ENCODE measurements around the gene CCDC196. TPM values are rescaled to one million over a fixed set of nuclear protein-coding genes. Genes with fewer than 3 reads are reported as not detected.

CCDC196 gene
- total RNA-seq, 1 experiment from 2014 or later, result not detected

DNA sequence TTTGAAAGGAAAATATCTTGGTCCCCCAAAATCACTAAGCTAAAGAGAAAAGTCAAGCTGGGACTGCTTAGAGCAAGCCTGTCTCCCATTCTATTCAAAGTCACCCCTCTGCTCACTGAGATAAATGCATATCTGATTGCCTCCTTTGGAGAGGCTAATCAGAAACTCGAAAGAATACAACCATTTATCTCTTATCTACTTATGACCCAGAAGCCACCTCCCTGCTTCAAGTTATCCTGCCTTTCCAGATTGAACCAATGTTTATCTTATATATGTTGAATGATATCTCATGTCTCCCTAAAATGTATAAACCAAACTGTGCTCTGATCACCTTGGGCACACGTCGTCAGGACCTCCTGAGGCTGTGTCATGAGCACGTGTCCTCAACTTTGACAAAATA lies 14.6 kb upstream of the CCDC196 start:
- H3K9me3 Mint-ChIP-seq, result peaks cover 79% of the 10 kb centered on the region
- TF ChIP-seq NFATC4 (CRISPR knock-in tag; IDR thresholded peaks at IDR 0.05) (no peak), NR3C1 (CRISPR knock-in tag; conservative IDR thresholded peaks at IDR 0.05; ENCODE audit: low read depth) (no peak), ZNF232 (CRISPR knock-in tag; IDR thresholded peaks at IDR 0.05) (no peak), FOXJ3 (CRISPR knock-in tag; IDR thresholded peaks at IDR 0.05; ENCODE audit: borderline replicate concordance) (no peak), GTF2I (CRISPR knock-in tag; conservative IDR thresholded peaks at IDR 0.05) (no peak), SP1 (CRISPR knock-in tag; conservative IDR thresholded peaks at IDR 0.05) (no peak), CREB1 (CRISPR knock-in tag; IDR thresholded peaks at IDR 0.05) (no peak), ATF1 (CRISPR knock-in tag; IDR thresholded peaks at IDR 0.05) (no peak), ZBTB21 (CRISPR knock-in tag; IDR thresholded peaks at IDR 0.05; ENCODE audit: borderline replicate concordance) (no peak), FOXP1 (CRISPR knock-in tag; IDR thresholded peaks at IDR 0.05; ENCODE audit: borderline replicate concordance) (no peak), NR2C2 (CRISPR knock-in tag; IDR thresholded peaks at IDR 0.05) (no peak), CBFB (CRISPR knock-in tag; IDR thresholded peaks at IDR 0.05; ENCODE audit: low read depth) (no peak), ETV6 (CRISPR knock-in tag; IDR thresholded peaks at IDR 0.05) (no peak)
- TF ChIP-seq, protein P1, sequence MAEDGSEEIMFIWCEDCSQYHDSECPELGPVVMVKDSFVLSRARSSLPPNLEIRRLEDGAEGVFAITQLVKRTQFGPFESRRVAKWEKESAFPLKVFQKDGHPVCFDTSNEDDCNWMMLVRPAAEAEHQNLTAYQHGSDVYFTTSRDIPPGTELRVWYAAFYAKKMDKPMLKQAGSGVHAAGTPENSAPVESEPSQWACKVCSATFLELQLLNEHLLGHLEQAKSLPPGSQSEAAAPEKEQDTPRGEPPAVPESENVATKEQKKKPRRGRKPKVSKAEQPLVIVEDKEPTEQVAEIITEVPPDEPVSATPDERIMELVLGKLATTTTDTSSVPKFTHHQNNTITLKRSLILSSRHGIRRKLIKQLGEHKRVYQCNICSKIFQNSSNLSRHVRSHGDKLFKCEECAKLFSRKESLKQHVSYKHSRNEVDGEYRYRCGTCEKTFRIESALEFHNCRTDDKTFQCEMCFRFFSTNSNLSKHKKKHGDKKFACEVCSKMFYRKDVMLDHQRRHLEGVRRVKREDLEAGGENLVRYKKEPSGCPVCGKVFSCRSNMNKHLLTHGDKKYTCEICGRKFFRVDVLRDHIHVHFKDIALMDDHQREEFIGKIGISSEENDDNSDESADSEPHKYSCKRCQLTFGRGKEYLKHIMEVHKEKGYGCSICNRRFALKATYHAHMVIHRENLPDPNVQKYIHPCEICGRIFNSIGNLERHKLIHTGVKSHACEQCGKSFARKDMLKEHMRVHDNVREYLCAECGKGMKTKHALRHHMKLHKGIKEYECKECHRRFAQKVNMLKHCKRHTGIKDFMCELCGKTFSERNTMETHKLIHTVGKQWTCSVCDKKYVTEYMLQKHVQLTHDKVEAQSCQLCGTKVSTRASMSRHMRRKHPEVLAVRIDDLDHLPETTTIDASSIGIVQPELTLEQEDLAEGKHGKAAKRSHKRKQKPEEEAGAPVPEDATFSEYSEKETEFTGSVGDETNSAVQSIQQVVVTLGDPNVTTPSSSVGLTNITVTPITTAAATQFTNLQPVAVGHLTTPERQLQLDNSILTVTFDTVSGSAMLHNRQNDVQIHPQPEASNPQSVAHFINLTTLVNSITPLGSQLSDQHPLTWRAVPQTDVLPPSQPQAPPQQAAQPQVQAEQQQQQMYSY (CRISPR knock-in tag; IDR thresholded peaks at IDR 0.05), result no peak
- TF ChIP-seq, protein P2, sequence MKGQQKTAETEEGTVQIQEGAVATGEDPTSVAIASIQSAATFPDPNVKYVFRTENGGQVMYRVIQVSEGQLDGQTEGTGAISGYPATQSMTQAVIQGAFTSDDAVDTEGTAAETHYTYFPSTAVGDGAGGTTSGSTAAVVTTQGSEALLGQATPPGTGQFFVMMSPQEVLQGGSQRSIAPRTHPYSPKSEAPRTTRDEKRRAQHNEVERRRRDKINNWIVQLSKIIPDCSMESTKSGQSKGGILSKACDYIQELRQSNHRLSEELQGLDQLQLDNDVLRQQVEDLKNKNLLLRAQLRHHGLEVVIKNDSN (CRISPR knock-in tag; IDR thresholded peaks at IDR 0.05), result no peak
- DNase-seq (ENCODE audit: low spot score) (no peak), ATAC-seq (no peak)
- ChIA-PET CTCF (no interaction called here), POLR2A (no interaction called here)
- H3K27me3 Mint-ChIP-seq (ENCODE audit: low read depth), result no peaks in the 10 kb centered on the region; the same call in 1 of the 2 replicates
- no peaks in the 10 kb centered on the region for H3K4me1 Mint-ChIP-seq
- H3K36me3 Mint-ChIP-seq, result peaks cover 52% of the 10 kb centered on the region
- H3K4me3 Mint-ChIP-seq, result no peak overlapping the region
- H3K27ac Mint-ChIP-seq, result no peak overlapping the region

DNA sequence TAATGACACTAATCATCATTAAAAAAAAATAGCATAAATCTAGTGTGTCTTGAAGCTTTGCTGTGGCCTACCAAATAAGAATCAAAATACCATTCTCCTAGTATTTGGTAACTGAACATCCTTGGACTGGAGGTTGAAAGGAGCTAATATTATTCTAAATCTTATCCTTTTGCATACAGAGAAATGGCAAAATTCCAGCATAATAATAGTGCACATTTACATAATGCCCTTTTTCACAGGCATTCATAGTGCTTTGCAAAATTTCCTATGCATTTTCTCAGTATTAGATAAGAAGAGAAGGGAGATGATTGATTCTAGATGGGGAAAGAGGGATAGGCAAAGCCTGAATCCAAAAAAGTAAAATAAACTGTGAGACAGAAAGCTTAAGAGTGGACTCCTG lies 13.9 kb upstream of the CCDC196 start:
- H3K27me3 Mint-ChIP-seq (ENCODE audit: low read depth), result no peaks in the 10 kb centered on the region; the same call in 1 of the 2 replicates
- H3K27ac Mint-ChIP-seq, result no peak overlapping the region
- TF ChIP-seq TCF7 (CRISPR knock-in tag; IDR thresholded peaks at IDR 0.05; ENCODE audit: low read depth) (no peak), ZNF219 (CRISPR knock-in tag; IDR thresholded peaks at IDR 0.05; ENCODE audit: borderline replicate concordance) (no peak)
- TF ChIP-seq, protein P3, sequence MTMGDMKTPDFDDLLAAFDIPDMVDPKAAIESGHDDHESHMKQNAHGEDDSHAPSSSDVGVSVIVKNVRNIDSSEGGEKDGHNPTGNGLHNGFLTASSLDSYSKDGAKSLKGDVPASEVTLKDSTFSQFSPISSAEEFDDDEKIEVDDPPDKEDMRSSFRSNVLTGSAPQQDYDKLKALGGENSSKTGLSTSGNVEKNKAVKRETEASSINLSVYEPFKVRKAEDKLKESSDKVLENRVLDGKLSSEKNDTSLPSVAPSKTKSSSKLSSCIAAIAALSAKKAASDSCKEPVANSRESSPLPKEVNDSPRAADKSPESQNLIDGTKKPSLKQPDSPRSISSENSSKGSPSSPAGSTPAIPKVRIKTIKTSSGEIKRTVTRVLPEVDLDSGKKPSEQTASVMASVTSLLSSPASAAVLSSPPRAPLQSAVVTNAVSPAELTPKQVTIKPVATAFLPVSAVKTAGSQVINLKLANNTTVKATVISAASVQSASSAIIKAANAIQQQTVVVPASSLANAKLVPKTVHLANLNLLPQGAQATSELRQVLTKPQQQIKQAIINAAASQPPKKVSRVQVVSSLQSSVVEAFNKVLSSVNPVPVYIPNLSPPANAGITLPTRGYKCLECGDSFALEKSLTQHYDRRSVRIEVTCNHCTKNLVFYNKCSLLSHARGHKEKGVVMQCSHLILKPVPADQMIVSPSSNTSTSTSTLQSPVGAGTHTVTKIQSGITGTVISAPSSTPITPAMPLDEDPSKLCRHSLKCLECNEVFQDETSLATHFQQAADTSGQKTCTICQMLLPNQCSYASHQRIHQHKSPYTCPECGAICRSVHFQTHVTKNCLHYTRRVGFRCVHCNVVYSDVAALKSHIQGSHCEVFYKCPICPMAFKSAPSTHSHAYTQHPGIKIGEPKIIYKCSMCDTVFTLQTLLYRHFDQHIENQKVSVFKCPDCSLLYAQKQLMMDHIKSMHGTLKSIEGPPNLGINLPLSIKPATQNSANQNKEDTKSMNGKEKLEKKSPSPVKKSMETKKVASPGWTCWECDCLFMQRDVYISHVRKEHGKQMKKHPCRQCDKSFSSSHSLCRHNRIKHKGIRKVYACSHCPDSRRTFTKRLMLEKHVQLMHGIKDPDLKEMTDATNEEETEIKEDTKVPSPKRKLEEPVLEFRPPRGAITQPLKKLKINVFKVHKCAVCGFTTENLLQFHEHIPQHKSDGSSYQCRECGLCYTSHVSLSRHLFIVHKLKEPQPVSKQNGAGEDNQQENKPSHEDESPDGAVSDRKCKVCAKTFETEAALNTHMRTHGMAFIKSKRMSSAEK (CRISPR knock-in tag; IDR thresholded peaks at IDR 0.05; ENCODE audit: borderline replicate concordance), result no peak
- TF ChIP-seq, protein P4, sequence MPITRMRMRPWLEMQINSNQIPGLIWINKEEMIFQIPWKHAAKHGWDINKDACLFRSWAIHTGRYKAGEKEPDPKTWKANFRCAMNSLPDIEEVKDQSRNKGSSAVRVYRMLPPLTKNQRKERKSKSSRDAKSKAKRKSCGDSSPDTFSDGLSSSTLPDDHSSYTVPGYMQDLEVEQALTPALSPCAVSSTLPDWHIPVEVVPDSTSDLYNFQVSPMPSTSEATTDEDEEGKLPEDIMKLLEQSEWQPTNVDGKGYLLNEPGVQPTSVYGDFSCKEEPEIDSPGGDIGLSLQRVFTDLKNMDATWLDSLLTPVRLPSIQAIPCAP (CRISPR knock-in tag; IDR thresholded peaks at IDR 0.05), result no peak
- TF ChIP-seq, protein P5, sequence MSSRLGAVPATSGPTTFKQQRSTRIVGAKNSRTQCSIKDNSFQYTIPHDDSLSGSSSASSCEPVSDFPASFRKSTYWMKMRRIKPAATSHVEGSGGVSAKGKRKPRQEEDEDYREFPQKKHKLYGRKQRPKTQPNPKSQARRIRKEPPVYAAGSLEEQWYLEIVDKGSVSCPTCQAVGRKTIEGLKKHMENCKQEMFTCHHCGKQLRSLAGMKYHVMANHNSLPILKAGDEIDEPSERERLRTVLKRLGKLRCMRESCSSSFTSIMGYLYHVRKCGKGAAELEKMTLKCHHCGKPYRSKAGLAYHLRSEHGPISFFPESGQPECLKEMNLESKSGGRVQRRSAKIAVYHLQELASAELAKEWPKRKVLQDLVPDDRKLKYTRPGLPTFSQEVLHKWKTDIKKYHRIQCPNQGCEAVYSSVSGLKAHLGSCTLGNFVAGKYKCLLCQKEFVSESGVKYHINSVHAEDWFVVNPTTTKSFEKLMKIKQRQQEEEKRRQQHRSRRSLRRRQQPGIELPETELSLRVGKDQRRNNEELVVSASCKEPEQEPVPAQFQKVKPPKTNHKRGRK (CRISPR knock-in tag; IDR thresholded peaks at IDR 0.05; ENCODE audit: borderline replicate concordance), result no peak
- TF ChIP-seq, protein P6, sequence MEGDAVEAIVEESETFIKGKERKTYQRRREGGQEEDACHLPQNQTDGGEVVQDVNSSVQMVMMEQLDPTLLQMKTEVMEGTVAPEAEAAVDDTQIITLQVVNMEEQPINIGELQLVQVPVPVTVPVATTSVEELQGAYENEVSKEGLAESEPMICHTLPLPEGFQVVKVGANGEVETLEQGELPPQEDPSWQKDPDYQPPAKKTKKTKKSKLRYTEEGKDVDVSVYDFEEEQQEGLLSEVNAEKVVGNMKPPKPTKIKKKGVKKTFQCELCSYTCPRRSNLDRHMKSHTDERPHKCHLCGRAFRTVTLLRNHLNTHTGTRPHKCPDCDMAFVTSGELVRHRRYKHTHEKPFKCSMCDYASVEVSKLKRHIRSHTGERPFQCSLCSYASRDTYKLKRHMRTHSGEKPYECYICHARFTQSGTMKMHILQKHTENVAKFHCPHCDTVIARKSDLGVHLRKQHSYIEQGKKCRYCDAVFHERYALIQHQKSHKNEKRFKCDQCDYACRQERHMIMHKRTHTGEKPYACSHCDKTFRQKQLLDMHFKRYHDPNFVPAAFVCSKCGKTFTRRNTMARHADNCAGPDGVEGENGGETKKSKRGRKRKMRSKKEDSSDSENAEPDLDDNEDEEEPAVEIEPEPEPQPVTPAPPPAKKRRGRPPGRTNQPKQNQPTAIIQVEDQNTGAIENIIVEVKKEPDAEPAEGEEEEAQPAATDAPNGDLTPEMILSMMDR (IDR thresholded peaks at IDR 0.05), result no peak
- H3K4me1 Mint-ChIP-seq, result no peaks in the 10 kb centered on the region
- ChIA-PET CTCF (no interaction called here), POLR2A (no interaction called here)
- no peak overlapping the region for H3K4me3 Mint-ChIP-seq
- DNase-seq (ENCODE audit: low spot score), result no peak
- peaks cover 47% of the 10 kb centered on the region for H3K36me3 Mint-ChIP-seq
- peaks cover 73% of the 10 kb centered on the region for H3K9me3 Mint-ChIP-seq
- no peak for ATAC-seq

All from WTC11 (cell line).